Left ventricle myocardium inferior (tissue), 1 donor: ENCODE measurements around the gene MRPL52. TPM values are rescaled to one million over a fixed set of nuclear protein-coding genes. Genes with fewer than 3 reads are reported as not detected.
"Not testable (repeated sequence)": the region's sequence is repeated elsewhere in the genome, so short reads cannot be mapped to it uniquely, and the experiment has no call there.

Source experiments
- DNase-seq: peaks from one replicate; pipeline ENCODE4 v3.0.0-alpha.2; 2020
- H3K27ac ChIP-seq: fragments of 200-600 bp; replicated peaks from 2 replicates; pipeline ENCODE4 v1.8.0; 2021
- H3K27me3 ChIP-seq: fragments of 200-600 bp; 2 replicates; pipeline ENCODE4 v1.8.0; 2021; ENCODE audit warnings: low read depth
- H3K36me3 ChIP-seq: fragments of 200-600 bp; 2 replicates; pipeline ENCODE4 v1.8.0; 2021
- H3K4me1 ChIP-seq: fragments of 200-600 bp; 2 replicates; pipeline ENCODE4 v1.8.0; 2021
- H3K4me3 ChIP-seq: fragments of 200-600 bp; 2 replicates; pipeline ENCODE4 v1.8.0; 2021; ENCODE audit warnings: mild to moderate bottlenecking, moderate library complexity
- H3K9me3 ChIP-seq: fragments of 200-600 bp; replicated peaks from 2 replicates; pipeline ENCODE4 v1.8.0; 2021
- intact Hi-C: fragments of 100-400 bp; cut with micrococcal nuclease; formaldehyde crosslinking; loops from one replicate; pipeline ENCODE4 v1.11.0; 2022
- total RNA-seq: library from RNA; stranded (reverse); fragmentation: NEBNext Ultra II Directional; extraction: Animal tissue kit (Norgen Biotek cat#: 25700); gene quantifications from one replicate; pipeline ENCODE4 v1.2.1, GENCODE V29; 2021
- TF ChIP-seq, protein P1 (sequence below): fragments of 200-600 bp; IDR thresholded peaks from 2 replicates; pipeline ENCODE4 v1.8.0; 2021; ENCODE audit warnings: antibody characterized with exemption, mild to moderate bottlenecking, borderline replicate concordance
- donor health status: DM: no; HTN: yes; CAD: no; lungs with severe emphysema.

MRPL52 gene
- total RNA-seq, 1 donor from 2014 or later, result 110 TPM

DNA sequence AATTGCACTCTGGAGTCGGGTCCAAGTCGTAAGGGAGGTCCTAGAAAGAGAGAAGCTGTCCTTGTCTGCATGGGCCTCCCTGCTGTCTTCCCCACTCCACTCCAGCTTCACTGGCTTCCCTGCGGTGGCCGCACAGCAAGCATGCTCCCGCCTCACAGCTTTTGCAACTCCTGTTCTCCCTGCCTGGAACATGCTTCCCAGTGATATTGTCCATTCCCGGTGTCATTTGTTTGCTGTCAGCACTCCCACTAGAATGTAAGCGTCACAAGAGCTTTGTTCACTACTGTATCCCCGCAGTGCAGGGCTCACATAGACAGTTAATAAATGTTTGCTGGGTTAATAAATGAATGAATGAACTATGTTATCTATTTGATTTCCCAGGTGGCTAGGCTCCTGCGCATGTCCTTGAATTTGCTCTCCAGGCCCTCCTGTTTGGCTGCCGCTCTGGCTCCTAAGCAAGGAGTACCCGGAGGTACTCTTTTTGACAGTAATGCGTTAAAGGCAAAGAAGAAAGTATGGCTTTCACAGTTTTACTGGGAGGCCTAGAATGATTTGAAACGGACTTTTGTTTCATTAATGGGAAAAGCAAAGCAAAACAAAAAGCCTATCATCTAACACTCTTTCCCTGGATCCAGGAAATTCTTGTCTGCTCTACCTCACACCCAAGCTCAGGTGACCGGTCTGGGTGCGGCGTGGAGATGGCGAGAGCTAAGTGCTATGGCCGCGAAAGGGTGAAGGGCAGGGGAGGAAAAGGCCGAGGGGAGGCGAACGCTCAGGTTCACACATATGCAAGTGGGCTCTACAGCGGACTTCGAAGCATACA is 8.3 kb upstream of the MRPL52 start:
- Histone ChIP-seq H3K27ac (no peak overlapping the region), H3K4me1 (peaks cover 39% of the 10 kb centered on the region), H3K36me3 (no peaks in the 10 kb centered on the region), H3K9me3 (no peaks in the 10 kb centered on the region), H3K4me3 (no peak overlapping the region), H3K27me3 (no peaks in the 10 kb centered on the region)
- TF ChIP-seq, protein P1, sequence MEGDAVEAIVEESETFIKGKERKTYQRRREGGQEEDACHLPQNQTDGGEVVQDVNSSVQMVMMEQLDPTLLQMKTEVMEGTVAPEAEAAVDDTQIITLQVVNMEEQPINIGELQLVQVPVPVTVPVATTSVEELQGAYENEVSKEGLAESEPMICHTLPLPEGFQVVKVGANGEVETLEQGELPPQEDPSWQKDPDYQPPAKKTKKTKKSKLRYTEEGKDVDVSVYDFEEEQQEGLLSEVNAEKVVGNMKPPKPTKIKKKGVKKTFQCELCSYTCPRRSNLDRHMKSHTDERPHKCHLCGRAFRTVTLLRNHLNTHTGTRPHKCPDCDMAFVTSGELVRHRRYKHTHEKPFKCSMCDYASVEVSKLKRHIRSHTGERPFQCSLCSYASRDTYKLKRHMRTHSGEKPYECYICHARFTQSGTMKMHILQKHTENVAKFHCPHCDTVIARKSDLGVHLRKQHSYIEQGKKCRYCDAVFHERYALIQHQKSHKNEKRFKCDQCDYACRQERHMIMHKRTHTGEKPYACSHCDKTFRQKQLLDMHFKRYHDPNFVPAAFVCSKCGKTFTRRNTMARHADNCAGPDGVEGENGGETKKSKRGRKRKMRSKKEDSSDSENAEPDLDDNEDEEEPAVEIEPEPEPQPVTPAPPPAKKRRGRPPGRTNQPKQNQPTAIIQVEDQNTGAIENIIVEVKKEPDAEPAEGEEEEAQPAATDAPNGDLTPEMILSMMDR, result no peak
- intact Hi-C loops, result no loop called here
- no peak for DNase-seq

DNA sequence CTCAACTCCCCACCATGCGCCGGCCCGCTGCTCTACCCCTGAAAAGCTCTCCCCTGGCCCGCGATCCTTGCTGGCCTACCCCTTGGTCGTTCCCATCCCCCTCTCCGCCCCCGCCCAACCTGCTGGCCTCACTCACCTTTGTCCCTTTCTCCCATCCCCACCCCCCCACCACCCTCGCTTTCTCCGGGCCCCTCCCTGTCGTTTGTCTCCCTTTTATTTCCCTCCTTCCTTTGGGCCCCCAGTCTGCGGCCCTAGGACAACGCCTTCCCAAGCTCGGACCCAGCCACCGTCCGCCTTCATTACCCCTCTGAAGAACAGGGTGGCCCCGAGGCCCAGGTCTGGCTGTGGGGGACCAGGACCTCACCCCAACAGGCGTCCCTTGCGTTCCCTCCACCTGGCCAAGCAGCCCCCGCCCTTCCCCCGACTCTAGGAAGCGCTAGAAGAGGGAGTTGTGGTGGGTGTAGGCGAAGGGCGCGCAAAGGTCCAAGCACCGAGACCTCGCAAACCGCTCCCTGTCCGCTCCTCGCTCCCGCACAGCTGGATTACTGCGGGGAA is 7.6 kb upstream of the MRPL52 start:
- no peak for DNase-seq
- no peaks in the 10 kb centered on the region for H3K36me3 ChIP-seq
- no peaks in the 10 kb centered on the region for H3K27me3 ChIP-seq
- peak overlapping the region; percentile 24 for H3K27ac ChIP-seq
- TF ChIP-seq, protein P1, result no peak
- H3K4me1 ChIP-seq, result peaks cover 39% of the 10 kb centered on the region
- H3K9me3 ChIP-seq, result no peaks in the 10 kb centered on the region
- intact Hi-C loops, result no loop called here
- H3K4me3 ChIP-seq, result peak overlapping the region; percentile 62

- peaks cover 39% of the 10 kb centered on the region for H3K4me1 ChIP-seq
- H3K27me3 ChIP-seq, result no peaks in the 10 kb centered on the region
- peak overlapping the region; percentile 62 for H3K4me3 ChIP-seq
- peak; percentile 74 for DNase-seq
- TF ChIP-seq, protein P1, result peak; percentile 94
- H3K36me3 ChIP-seq, result no peaks in the 10 kb centered on the region
- intact Hi-C loops, result no loop called here
- H3K27ac ChIP-seq, result peak overlapping the region; percentile 24
- no peaks in the 10 kb centered on the region for H3K9me3 ChIP-seq
Measured at GRCh38 chr14:22822571-22823098, 7.1 kb upstream of the MRPL52 start.

GRCh38 chr14:22824711-22825359 is 4.9 kb upstream of the MRPL52 start:
- Histone ChIP-seq H3K36me3 (no peaks in the 10 kb centered on the region), H3K27ac (no peak overlapping the region), H3K4me1 (peaks cover 26% of the 10 kb centered on the region), H3K4me3 (no peak overlapping the region), H3K27me3 (no peaks in the 10 kb centered on the region), H3K9me3 (no peaks in the 10 kb centered on the region)
- intact Hi-C loops, result no loop called here
- TF ChIP-seq, protein P1, result no peak
- DNase-seq, result no peak

DNA sequence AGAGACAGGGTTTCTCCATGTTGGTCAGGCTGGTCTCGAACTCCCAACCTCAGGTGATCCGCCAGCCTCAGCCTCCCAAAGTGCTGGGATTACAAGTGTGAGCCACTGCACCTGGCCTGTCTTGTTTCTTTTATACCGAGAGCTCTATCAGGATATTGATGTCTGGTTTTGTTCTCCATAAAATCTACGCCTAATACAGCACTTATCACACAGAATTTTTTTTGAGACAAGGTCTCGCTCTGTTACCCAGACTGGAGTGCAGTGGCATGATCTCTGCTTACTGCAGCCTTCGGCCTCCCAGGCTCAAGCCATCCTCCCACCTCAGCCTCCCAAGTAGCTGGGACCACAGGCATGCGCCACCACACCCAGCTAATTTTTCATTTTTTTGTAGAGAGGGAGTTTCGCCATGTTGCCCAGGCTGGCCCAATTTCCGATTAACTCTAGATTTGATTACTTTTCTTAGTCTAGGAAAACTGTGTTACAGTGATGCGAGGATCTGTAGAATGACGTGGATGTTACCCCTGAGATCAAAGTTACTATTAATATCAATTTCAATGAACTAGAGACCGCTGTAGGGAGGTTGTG is 519 bp upstream of the MRPL52 start:
- DNase-seq, H3K9me3 ChIP-seq, intact Hi-C loops, H3K27me3 ChIP-seq: not testable (repeated sequence)
- peaks cover 10% of the 10 kb centered on the region for H3K36me3 ChIP-seq
- H3K27ac ChIP-seq, result peak overlapping the region; percentile 89
- peaks cover 12% of the 10 kb centered on the region for H3K4me1 ChIP-seq
- H3K4me3 ChIP-seq, result peak overlapping the region; percentile 98
